HEK293 (cell line): ENCODE results near the gene KCTD14.

Experiments used
- AEBP2 ChIP-seq: fragments of 450-650 bp; formaldehyde crosslinking; IDR thresholded peaks from 2 replicates; pipeline ENCODE4 v1.5.1; 2016; ENCODE audit warnings: missing biosample characterization, missing genetic modification characterization, borderline replicate concordance
- BCL11A ChIP-seq: fragments of 450-650 bp; formaldehyde crosslinking; IDR thresholded peaks from 2 replicates; pipeline ENCODE4 v1.5.1; 2016; ENCODE audit warnings: low read depth, missing biosample characterization, missing genetic modification characterization
- BCL11B ChIP-seq: fragments of 450-650 bp; formaldehyde crosslinking; IDR thresholded peaks from 2 replicates; pipeline ENCODE4 v1.5.1; 2016; ENCODE audit warnings: low read depth, missing biosample characterization, missing genetic modification characterization
- EGR2 ChIP-seq: fragments of 450-650 bp; formaldehyde crosslinking; IDR thresholded peaks from 2 replicates; pipeline ENCODE4 v1.5.1; 2016; ENCODE audit warnings: low read depth, missing biosample characterization, missing genetic modification characterization
- GFI1B ChIP-seq: fragments of 450-650 bp; formaldehyde crosslinking; IDR thresholded peaks from 2 replicates; pipeline ENCODE4 v1.5.1; 2016; ENCODE audit warnings: missing biosample characterization, missing genetic modification characterization
- GLIS1 ChIP-seq: fragments of 450-650 bp; formaldehyde crosslinking; IDR thresholded peaks from 2 replicates; pipeline ENCODE4 v1.5.1; 2016; ENCODE audit warnings: missing biosample characterization, missing genetic modification characterization
- KLF10 ChIP-seq: fragments of 450-650 bp; IDR thresholded peaks from 2 replicates; pipeline ENCODE4 v1.5.1; 2018; ENCODE audit warnings: missing biosample characterization, mild to moderate bottlenecking, missing genetic modification characterization
- SP7 ChIP-seq: fragments of 450-650 bp; formaldehyde crosslinking; IDR thresholded peaks from 2 replicates; pipeline ENCODE4 v1.5.1; 2016; ENCODE audit warnings: missing biosample characterization, missing genetic modification characterization
- ZBTB21 ChIP-seq: fragments of 450-650 bp; formaldehyde crosslinking; IDR thresholded peaks from 2 replicates; pipeline ENCODE4 v1.5.1; 2017; ENCODE audit warnings: missing biosample characterization, missing genetic modification characterization
- ZBTB7A ChIP-seq: fragments of 450-650 bp; formaldehyde crosslinking; IDR thresholded peaks from 2 replicates; pipeline ENCODE4 v1.5.1; 2016; ENCODE audit warnings: low read depth, missing biosample characterization, missing genetic modification characterization
- ZBTB8A ChIP-seq: fragments of 450-650 bp; formaldehyde crosslinking; IDR thresholded peaks from 2 replicates; pipeline ENCODE4 v1.5.1; 2016; ENCODE audit warnings: missing biosample characterization, missing genetic modification characterization
- ZFP69B ChIP-seq: fragments of 450-650 bp; formaldehyde crosslinking; IDR thresholded peaks from 2 replicates; pipeline ENCODE4 v1.5.1; 2016; ENCODE audit warnings: missing biosample characterization, missing genetic modification characterization
- ZIC2 ChIP-seq: fragments of 450-650 bp; formaldehyde crosslinking; IDR thresholded peaks from 2 replicates; pipeline ENCODE4 v1.5.1; 2016; ENCODE audit warnings: missing biosample characterization, missing genetic modification characterization
- ZNF214 ChIP-seq: fragments of 450-650 bp; formaldehyde crosslinking; IDR thresholded peaks from 2 replicates; pipeline ENCODE4 v1.5.1; 2017; ENCODE audit warnings: missing biosample characterization, mild to moderate bottlenecking, missing genetic modification characterization, borderline replicate concordance
- ZNF280C ChIP-seq: fragments of 450-650 bp; formaldehyde crosslinking; IDR thresholded peaks from 2 replicates; pipeline ENCODE4 v1.5.1; 2016; ENCODE audit warnings: missing biosample characterization, missing genetic modification characterization
- ZNF335 ChIP-seq: fragments of 450-650 bp; formaldehyde crosslinking; conservative IDR thresholded peaks from 2 replicates; pipeline ENCODE4 v1.5.1; 2016; ENCODE audit warnings: missing biosample characterization, missing genetic modification characterization
- ZNF510 ChIP-seq: fragments of 450-650 bp; formaldehyde crosslinking; IDR thresholded peaks from 2 replicates; pipeline ENCODE4 v1.5.1; 2018; ENCODE audit warnings: mild to moderate bottlenecking, missing genetic modification characterization, missing biosample characterization; ENCODE audit not compliant: insufficient replicate concordance
- ZNF514 ChIP-seq: fragments of 450-650 bp; formaldehyde crosslinking; IDR thresholded peaks from 2 replicates; pipeline ENCODE4 v1.5.1; 2016; ENCODE audit warnings: missing biosample characterization, missing genetic modification characterization
- ZNF530 ChIP-seq: fragments of 450-650 bp; formaldehyde crosslinking; IDR thresholded peaks from 2 replicates; pipeline ENCODE4 v1.5.1; 2016; ENCODE audit warnings: low read depth, missing biosample characterization, missing genetic modification characterization
- ZNF558 ChIP-seq: fragments of 450-650 bp; formaldehyde crosslinking; IDR thresholded peaks from 2 replicates; pipeline ENCODE4 v1.5.1; 2016; ENCODE audit warnings: missing biosample characterization, missing genetic modification characterization
- ZNF596 ChIP-seq: fragments of 450-650 bp; IDR thresholded peaks from 2 replicates; pipeline ENCODE4 v1.5.0; 2018; ENCODE audit warnings: missing biosample characterization, mild to moderate bottlenecking, missing genetic modification characterization, moderate library complexity
- ZNF600 ChIP-seq: fragments of 450-650 bp; formaldehyde crosslinking; IDR thresholded peaks from 2 replicates; pipeline ENCODE4 v1.5.1; 2016; ENCODE audit warnings: missing biosample characterization, missing genetic modification characterization
- ZNF624 ChIP-seq: fragments of 450-650 bp; formaldehyde crosslinking; IDR thresholded peaks from 2 replicates; pipeline ENCODE4 v1.5.1; 2017; ENCODE audit warnings: missing biosample characterization, missing genetic modification characterization
- ZNF626 ChIP-seq: fragments of 450-650 bp; sonication (Bioruptor Pico); formaldehyde crosslinking; IDR thresholded peaks from 2 replicates; pipeline ENCODE4 v1.5.1; 2018; ENCODE audit warnings: missing biosample characterization, missing genetic modification characterization, inconsistent platforms
- ZNF629 ChIP-seq: fragments of 450-650 bp; formaldehyde crosslinking; IDR thresholded peaks from 2 replicates; pipeline ENCODE4 v1.5.1; 2017; ENCODE audit warnings: missing biosample characterization, missing genetic modification characterization
- ZNF664 ChIP-seq: fragments of 450-650 bp; formaldehyde crosslinking; IDR thresholded peaks from 2 replicates; pipeline ENCODE4 v1.5.1; 2016; ENCODE audit warnings: missing biosample characterization, missing genetic modification characterization
- TF ChIP-seq, protein P1 (sequence below): fragments of 450-650 bp; IDR thresholded peaks from 2 replicates; pipeline ENCODE4 v1.5.1; 2018; ENCODE audit warnings: missing biosample characterization, mild to moderate bottlenecking, missing genetic modification characterization
- TF ChIP-seq, protein P2 (sequence below): fragments of 450-650 bp; formaldehyde crosslinking; IDR thresholded peaks from 2 replicates; pipeline ENCODE4 v1.5.1; 2016; ENCODE audit warnings: missing biosample characterization, missing genetic modification characterization
- TF ChIP-seq, protein P3 (sequence below): fragments of 450-650 bp; formaldehyde crosslinking; IDR thresholded peaks from 2 replicates; pipeline ENCODE4 v1.5.1; 2016; ENCODE audit warnings: missing biosample characterization, missing genetic modification characterization

KCTD14 gene

GRCh38 chr11:78045851-78046485 is 22.9 kb upstream of the KCTD14 start (continued):
- TF ChIP-seq ZNF280C (tag by site-specific recombination) (no peak), ZNF510 (tag by site-specific recombination) (no peak), ZNF664 (tag by site-specific recombination) (no peak), ZBTB21 (tag by site-specific recombination) (no peak), ZNF629 (tag by site-specific recombination) (0 out of 2 replicates have a peak, but pooled peaks have one; percentile 19), ZNF530 (tag by site-specific recombination) (no peak), ZFP69B (tag by site-specific recombination) (peak; percentile 54; the same call in 1 of the 2 replicates), ZNF558 (no peak), ZNF600 (tag by site-specific recombination) (peak; percentile 68; the same call in 1 of the 2 replicates), SP7 (tag by site-specific recombination) (0 out of 2 replicates have a peak, but pooled peaks have one; percentile 27), BCL11B (tag by site-specific recombination) (no peak), AEBP2 (tag by site-specific recombination) (no peak), EGR2 (tag by site-specific recombination) (no peak), ZNF214 (tag by site-specific recombination) (no peak), ZNF624 (no peak), ZBTB7A (tag by site-specific recombination) (no peak), BCL11A (tag by site-specific recombination) (no peak), ZIC2 (no peak), ZNF514 (tag by site-specific recombination) (no peak), ZBTB8A (tag by site-specific recombination) (no peak), ZNF596 (tag by site-specific recombination) (no peak), KLF10 (tag by site-specific recombination) (no peak), GFI1B (no peak), GLIS1 (tag by site-specific recombination) (no peak; the same call in 1 of the 2 replicates), ZNF626 (tag by site-specific recombination) (no peak), ZNF335 (tag by site-specific recombination) (peak; percentile 60)
- TF ChIP-seq, protein P1, sequence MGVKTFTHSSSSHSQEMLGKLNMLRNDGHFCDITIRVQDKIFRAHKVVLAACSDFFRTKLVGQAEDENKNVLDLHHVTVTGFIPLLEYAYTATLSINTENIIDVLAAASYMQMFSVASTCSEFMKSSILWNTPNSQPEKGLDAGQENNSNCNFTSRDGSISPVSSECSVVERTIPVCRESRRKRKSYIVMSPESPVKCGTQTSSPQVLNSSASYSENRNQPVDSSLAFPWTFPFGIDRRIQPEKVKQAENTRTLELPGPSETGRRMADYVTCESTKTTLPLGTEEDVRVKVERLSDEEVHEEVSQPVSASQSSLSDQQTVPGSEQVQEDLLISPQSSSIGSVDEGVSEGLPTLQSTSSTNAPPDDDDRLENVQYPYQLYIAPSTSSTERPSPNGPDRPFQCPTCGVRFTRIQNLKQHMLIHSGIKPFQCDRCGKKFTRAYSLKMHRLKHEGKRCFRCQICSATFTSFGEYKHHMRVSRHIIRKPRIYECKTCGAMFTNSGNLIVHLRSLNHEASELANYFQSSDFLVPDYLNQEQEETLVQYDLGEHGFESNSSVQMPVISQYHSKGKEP (tag by site-specific recombination): peak; percentile 42; the same call in 1 of the 2 replicates
- TF ChIP-seq, protein P2, sequence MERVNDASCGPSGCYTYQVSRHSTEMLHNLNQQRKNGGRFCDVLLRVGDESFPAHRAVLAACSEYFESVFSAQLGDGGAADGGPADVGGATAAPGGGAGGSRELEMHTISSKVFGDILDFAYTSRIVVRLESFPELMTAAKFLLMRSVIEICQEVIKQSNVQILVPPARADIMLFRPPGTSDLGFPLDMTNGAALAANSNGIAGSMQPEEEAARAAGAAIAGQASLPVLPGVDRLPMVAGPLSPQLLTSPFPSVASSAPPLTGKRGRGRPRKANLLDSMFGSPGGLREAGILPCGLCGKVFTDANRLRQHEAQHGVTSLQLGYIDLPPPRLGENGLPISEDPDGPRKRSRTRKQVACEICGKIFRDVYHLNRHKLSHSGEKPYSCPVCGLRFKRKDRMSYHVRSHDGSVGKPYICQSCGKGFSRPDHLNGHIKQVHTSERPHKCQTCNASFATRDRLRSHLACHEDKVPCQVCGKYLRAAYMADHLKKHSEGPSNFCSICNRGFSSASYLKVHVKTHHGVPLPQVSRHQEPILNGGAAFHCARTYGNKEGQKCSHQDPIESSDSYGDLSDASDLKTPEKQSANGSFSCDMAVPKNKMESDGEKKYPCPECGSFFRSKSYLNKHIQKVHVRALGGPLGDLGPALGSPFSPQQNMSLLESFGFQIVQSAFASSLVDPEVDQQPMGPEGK (tag by site-specific recombination): peak; percentile 79
- TF ChIP-seq, protein P3, sequence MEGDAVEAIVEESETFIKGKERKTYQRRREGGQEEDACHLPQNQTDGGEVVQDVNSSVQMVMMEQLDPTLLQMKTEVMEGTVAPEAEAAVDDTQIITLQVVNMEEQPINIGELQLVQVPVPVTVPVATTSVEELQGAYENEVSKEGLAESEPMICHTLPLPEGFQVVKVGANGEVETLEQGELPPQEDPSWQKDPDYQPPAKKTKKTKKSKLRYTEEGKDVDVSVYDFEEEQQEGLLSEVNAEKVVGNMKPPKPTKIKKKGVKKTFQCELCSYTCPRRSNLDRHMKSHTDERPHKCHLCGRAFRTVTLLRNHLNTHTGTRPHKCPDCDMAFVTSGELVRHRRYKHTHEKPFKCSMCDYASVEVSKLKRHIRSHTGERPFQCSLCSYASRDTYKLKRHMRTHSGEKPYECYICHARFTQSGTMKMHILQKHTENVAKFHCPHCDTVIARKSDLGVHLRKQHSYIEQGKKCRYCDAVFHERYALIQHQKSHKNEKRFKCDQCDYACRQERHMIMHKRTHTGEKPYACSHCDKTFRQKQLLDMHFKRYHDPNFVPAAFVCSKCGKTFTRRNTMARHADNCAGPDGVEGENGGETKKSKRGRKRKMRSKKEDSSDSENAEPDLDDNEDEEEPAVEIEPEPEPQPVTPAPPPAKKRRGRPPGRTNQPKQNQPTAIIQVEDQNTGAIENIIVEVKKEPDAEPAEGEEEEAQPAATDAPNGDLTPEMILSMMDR (tag by site-specific recombination): peak; percentile 84
